Sigmoid colon (tissue), 7 donors: ENCODE measurements around the gene ABCA2. TPM values are rescaled to one million over a fixed set of nuclear protein-coding genes. Genes with fewer than 3 reads are reported as not detected.

Experiments used
- DNase-seq: peaks from one replicate; pipeline ENCODE4 v3.0.0-alpha.2; 2019
- H3K27ac ChIP-seq, 4 donors: fragments of 200-600 bp; sonication (generic); one replicate each; pipeline ENCODE4 v1.5.1; 2016 to 2019; ENCODE audit warnings: mild to moderate bottlenecking in 1 of 4
- H3K27me3 ChIP-seq, 3 donors: fragments of 200-600 bp; sonication (generic); one replicate each; pipeline ENCODE4 v1.5.1; 2019; ENCODE audit warnings: mild to moderate bottlenecking in 1 of 3
- H3K36me3 ChIP-seq, 4 donors: fragments of 200-600 bp; sonication (generic); one replicate each; pipeline ENCODE4 v1.5.1; 2016 to 2019
- H3K4me1 ChIP-seq, 4 donors: fragments of 200-600 bp; sonication (generic); one replicate each; pipeline ENCODE4 v1.5.1; 2017 to 2019
- H3K4me3 ChIP-seq, 4 donors: fragments of 200-600 bp; sonication (generic); one replicate each; pipeline ENCODE4 v1.5.1; 2017 to 2019; ENCODE audit warnings: mild to moderate bottlenecking in 2 of 4, moderate library complexity in 1 of 4
- H3K9me3 ChIP-seq, 4 donors: fragments of 200-600 bp in 3 of 4; sonication (generic) in 3 of 4; one replicate each; pipeline versions ENCODE4 v1.5.1 to v1.6.1; 2013 to 2019
- EP300 ChIP-seq, 4 donors: sonication (generic); formaldehyde crosslinking; IDR thresholded peaks; one replicate each; pipeline ENCODE4 v1.6.1; 2017; ENCODE audit warnings: antibody characterized with exemption in 4 of 4
- POLR2A ChIP-seq, 2 donors: fragments of 450-650 bp; IDR thresholded peaks; one replicate each; pipeline ENCODE4 v1.6.1; 2016; ENCODE audit warnings: antibody characterized with exemption in 2 of 2, mild to moderate bottlenecking in 2 of 2, moderate library complexity in 2 of 2
- POLR2AphosphoS5 ChIP-seq, 4 donors: sonication (generic); formaldehyde crosslinking; IDR thresholded peaks; one replicate each; pipeline ENCODE4 v1.6.1; 2017; ENCODE audit warnings: antibody characterized with exemption in 4 of 4
- WGBS, 2 donors: extraction: QIAGEN DNeasy Blood & Tissue Kit; methylation state at CpG; one replicate each; pipeline ENCODE4 v1.1.7; 2013; 5-methylcytosine and 5-hydroxymethylcytosine counted together
- intact Hi-C: fragments of 100-400 bp; cut with DNase I; formaldehyde crosslinking; loops from one replicate; pipeline ENCODE4 v1.15.1; 2023
- polyA plus RNA-seq, 3 donors: library from polyadenylated mRNA; stranded (reverse); fragments of 200-250 nt; gene quantifications; one replicate each; pipeline ENCODE4 v1.2.3, GENCODE V29; 2013
- total RNA-seq, 4 donors: library from RNA; depleted of rRNA; stranded (reverse); fragments of >200 nt; gene quantifications; one replicate each; pipeline ENCODE4 v1.1.0, GENCODE V29; 2016
- TF ChIP-seq, protein P1 (sequence below), 4 experiments: fragments of 450-650 bp in 3 of 4; fragments of 200-600 bp in 1 of 4; IDR thresholded peaks; one replicate each; pipeline ENCODE4 v1.5.1; 2016 to 2019; ENCODE audit warnings: antibody characterized with exemption in 4 of 4, mild to moderate bottlenecking in 3 of 4, moderate library complexity in 2 of 4
- donor health status: healthy with polysubstance abuse.
- donor health status: Bipolar disorder and iron deficiency.
- donor health status: healthy.

Gene ABCA2
- total and polyA plus RNA-seq, 7 donors, result 6.0 to 28.6 (median 12.5) TPM

DNA sequence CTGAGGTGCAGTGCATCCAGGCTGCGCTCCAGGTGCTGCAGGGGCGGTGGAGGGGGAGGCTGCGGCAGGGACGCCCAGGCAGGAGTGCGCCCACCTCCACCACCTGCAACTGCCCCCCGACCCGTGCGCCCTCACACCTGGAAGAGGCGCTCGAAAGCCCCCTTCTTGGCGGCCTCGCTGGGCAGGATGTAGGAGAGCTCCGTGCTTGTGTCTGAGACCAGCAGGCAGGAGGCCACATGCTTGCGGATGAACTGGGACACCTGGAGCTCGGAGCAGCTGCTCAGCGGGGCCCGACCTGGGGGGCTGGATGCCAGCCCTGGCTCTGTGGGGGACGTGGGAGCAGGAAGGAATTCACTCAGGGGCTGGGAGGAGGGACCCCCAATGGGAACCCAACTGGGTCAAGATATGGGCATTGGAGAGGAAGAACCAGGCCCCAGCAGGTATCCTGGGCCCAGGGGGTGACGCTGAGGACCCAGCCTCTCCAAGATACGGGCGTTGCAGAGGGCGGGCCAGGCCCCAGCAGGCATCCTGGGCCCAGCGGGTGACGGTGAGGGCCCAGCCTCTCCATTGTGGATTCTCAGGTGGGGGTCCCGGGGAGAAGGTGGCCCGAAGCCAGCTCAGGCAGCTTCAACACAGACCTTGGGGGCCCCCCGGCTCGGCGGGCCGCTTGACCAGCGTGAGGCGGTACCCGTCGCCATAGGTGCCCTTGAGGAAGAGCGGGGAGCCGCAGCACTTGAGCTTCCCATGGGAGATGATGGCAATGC is 13.1 kb downstream of the ABCA2 start:
- Histone ChIP-seq H3K4me3 (no peak overlapping the region), H3K27ac (no peak overlapping the region), H3K4me1 (no peaks in the 10 kb centered on the region), H3K36me3 (peaks cover 0 to 71% (median 22%) of the 10 kb centered on the region in 4 donors), H3K27me3 (no peaks in the 10 kb centered on the region), H3K9me3 (no peaks in the 10 kb centered on the region)
- no peak for DNase-seq
- 97% methylated on average over 36 of the region's 36 CpGs for whole genome bisulfite sequencing, 2 donors
- TF ChIP-seq POLR2AphosphoS5 (IDR thresholded peaks at IDR 0.05), result no peak
- no peak for TF ChIP-seq EP300 (IDR thresholded peaks at IDR 0.05)
- TF ChIP-seq, protein P1, sequence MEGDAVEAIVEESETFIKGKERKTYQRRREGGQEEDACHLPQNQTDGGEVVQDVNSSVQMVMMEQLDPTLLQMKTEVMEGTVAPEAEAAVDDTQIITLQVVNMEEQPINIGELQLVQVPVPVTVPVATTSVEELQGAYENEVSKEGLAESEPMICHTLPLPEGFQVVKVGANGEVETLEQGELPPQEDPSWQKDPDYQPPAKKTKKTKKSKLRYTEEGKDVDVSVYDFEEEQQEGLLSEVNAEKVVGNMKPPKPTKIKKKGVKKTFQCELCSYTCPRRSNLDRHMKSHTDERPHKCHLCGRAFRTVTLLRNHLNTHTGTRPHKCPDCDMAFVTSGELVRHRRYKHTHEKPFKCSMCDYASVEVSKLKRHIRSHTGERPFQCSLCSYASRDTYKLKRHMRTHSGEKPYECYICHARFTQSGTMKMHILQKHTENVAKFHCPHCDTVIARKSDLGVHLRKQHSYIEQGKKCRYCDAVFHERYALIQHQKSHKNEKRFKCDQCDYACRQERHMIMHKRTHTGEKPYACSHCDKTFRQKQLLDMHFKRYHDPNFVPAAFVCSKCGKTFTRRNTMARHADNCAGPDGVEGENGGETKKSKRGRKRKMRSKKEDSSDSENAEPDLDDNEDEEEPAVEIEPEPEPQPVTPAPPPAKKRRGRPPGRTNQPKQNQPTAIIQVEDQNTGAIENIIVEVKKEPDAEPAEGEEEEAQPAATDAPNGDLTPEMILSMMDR (IDR thresholded peaks at IDR 0.05), result no peak
- no peak for TF ChIP-seq POLR2A (IDR thresholded peaks at IDR 0.05)
- intact Hi-C loops, result no loop called here

DNA sequence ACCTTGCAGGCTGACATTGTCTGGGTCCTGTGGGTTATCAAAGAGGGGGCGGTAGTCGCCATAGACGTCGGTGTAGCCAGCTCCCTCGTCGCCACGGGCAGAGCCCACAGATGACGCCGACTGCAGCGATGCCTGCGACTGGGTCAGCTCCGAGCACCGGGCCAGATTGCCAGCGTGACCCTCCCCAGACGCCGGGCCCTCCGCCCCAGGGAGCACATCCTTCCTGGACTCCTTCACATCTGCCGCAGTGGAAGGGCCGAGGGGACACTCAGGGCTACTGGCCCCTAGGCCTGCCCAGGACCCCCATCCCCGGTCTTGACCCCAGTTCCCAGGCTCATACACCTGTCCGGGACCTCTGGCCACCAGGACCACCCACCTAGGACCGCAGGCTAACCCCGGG is 13.9 kb downstream of the ABCA2 start:
- Histone ChIP-seq H3K36me3 (peaks cover 0 to 79% (median 23%) of the 10 kb centered on the region in 4 donors), H3K4me1 (no peaks in the 10 kb centered on the region), H3K27me3 (no peaks in the 10 kb centered on the region), H3K9me3 (no peaks in the 10 kb centered on the region), H3K4me3 (no peak overlapping the region), H3K27ac (no peak overlapping the region)
- 90 to 92% methylated on average over 23 of the region's 23 CpGs for WGBS, 2 donors
- TF ChIP-seq POLR2A (IDR thresholded peaks at IDR 0.05), result no peak
- TF ChIP-seq, protein P1 (IDR thresholded peaks at IDR 0.05), result no peak
- TF ChIP-seq POLR2AphosphoS5 (IDR thresholded peaks at IDR 0.05), result no peak
- TF ChIP-seq EP300 (IDR thresholded peaks at IDR 0.05), result no peak
- intact Hi-C loops, result no loop called here
- no peak for DNase-seq

DNA sequence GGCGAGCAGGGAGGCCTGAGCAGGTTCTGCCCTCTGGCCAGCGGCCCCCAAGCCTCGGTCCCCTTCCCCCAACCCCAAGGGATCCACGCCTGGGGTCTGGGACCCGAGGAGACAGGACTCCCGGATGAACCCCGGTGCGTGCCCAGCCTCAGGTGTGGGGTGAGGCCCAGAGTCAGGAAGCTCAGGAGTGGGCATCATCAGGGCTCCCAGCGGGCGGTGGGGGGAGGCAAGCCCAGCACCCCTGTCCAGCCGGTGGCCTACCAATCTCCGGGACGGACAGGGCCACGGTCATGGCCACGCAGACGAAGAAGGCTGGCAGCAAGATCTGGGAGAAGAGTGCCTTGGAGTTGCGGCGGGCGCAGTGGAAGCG is 14.5 kb downstream of the ABCA2 start:
- H3K9me3 ChIP-seq, result no peaks in the 10 kb centered on the region
- no peak overlapping the region for H3K27ac ChIP-seq
- no peaks in the 10 kb centered on the region for H3K4me1 ChIP-seq
- peaks cover 0 to 79% (median 23%) of the 10 kb centered on the region in 4 donors for H3K36me3 ChIP-seq
- no peaks in the 10 kb centered on the region for H3K27me3 ChIP-seq
- WGBS, 2 donors, result 97 to 98% methylated on average over 20 of the region's 20 CpGs
- DNase-seq, result no peak
- TF ChIP-seq EP300 (IDR thresholded peaks at IDR 0.05) (no peak), POLR2AphosphoS5 (IDR thresholded peaks at IDR 0.05) (no peak), POLR2A (IDR thresholded peaks at IDR 0.05) (no peak)
- TF ChIP-seq, protein P1 (IDR thresholded peaks at IDR 0.05), result no peak
- no peak overlapping the region for H3K4me3 ChIP-seq
- intact Hi-C loops, result no loop called here

DNA sequence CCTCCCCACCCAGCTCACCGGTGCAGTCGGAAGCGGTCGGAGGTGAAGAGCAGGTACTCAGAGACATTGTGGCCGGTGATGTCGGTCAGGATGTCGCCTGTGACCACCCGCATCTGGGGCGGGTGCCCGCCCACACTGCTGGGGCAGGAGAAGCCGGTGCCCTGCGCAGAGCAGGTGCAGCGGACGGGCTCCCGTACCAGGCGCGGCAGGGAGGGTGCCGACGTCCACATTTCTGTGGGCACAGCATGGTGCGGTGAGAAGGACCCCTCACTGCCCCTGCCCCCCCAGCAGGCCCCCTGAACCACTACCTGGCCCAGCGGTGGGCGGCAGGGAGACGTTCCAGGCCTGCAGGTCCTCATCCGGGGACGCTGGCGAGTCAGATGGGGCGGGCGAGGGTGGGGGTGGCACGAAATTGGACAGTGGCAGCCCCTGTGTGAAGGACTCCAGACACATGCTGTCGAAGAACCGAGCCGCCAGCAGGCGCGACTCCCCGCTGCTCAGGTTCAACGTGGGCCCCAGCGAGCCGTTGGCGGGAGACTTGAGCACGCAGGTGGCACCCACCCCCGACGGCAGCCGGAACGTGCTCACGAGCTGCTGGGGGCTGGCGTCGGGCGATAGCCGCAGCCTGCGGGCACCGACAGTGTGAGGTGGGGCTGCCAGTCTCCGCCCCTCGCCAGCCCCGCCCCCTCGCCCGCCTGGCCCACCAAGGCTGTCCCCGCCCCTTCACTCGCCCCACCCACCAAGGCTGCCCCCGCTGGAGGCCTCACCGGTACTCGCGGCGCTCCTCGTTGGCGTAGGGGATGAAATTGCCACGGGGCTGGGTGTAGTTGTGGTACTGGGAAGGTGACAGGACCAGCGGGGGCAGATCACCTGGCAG is 15.1 kb downstream of the ABCA2 start:
- Histone ChIP-seq H3K27ac (no peak overlapping the region), H3K27me3 (no peaks in the 10 kb centered on the region), H3K36me3 (peaks cover 0 to 78% (median 23%) of the 10 kb centered on the region in 4 donors), H3K4me1 (no peaks in the 10 kb centered on the region), H3K9me3 (no peaks in the 10 kb centered on the region), H3K4me3 (no peak overlapping the region)
- TF ChIP-seq, protein P1 (IDR thresholded peaks at IDR 0.05), result no peak
- TF ChIP-seq EP300 (IDR thresholded peaks at IDR 0.05), result no peak
- TF ChIP-seq POLR2AphosphoS5 (IDR thresholded peaks at IDR 0.05), result no peak
- no peak for TF ChIP-seq POLR2A (IDR thresholded peaks at IDR 0.05)
- intact Hi-C loops, result no loop called here
- DNase-seq, result no peak
- 91 to 94% methylated on average over 67 of the region's 67 CpGs for WGBS, 2 donors
